ENCODE data around the gene GADD45GIP1. TPM values are rescaled to one million over a fixed set of nuclear protein-coding genes. Genes with fewer than 3 reads are reported as not detected.

Gene GADD45GIP1
- total and polyA plus RNA-seq, 2 donors (not counting 1 experiment from before 2014, with no cell fraction given): 12.6 to 17.5 TPM

DNA sequence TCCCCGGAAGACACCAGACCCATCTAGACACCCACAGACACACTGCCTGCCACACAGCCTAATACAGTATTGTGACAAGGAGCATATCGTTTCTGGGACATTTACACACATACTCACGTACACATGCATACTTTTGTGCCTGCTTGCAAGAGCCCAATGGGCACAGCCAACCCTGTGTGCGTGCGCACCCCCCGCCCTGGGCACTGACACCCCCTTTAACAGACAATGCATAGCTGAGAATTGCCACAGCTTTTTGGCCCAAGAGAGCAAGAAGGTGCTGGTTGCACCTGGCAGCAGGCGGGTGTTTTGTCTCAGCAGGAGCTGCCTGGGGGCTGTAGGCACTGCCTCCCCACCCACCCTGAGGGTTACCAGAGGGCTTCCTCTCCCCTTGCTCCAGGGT, 36.5 kb upstream of the GADD45GIP1 start:
- intact Hi-C loops (cut with micrococcal nuclease): loop anchor here (5.0 kb wide), 1 partner anchor 1226 kb away; the partner anchor contains the start of gene ZNF441
- POLR2A ChIA-PET: interaction anchor here (0.6 to 1.4 kb wide), 2 partner anchors 9 to 111 kb away, joined by 3 to 4 read pairs; no protein-coding TSS in a partner anchor
- H3K4me2 ChIP-seq (replicated peaks; ENCODE audit: low read depth, low read length, poor library complexity, severe bottlenecking): no peak overlapping the region
- no peaks in the 10 kb centered on the region for H3K36me3 ChIP-seq (replicated peaks in 1 of 2; ENCODE audit: control extremely low read depth in 1 of 2, control insufficient read depth in 1 of 2, extremely low read depth in 1 of 2, insufficient read depth in 2 of 2, low read length in 1 of 2)
- H2AFZ ChIP-seq (ENCODE audit: insufficient read depth, low read depth, low read length, poor library complexity, severe bottlenecking): no peak overlapping the region
- H3K79me2 ChIP-seq (ENCODE audit: control insufficient read depth, insufficient read depth, low read length): no peaks in the 10 kb centered on the region
- peaks cover 0 to 2% (median 0%) of the 10 kb centered on the region in 3 donors for H3K9me3 ChIP-seq (ENCODE audit: control extremely low read depth in 1 of 3, control insufficient read depth in 2 of 3, insufficient read depth in 1 of 3, low read length in 2 of 3)
- WGBS (ENCODE audit: insufficient coverage): 100% methylated on average over 7 of the region's 7 CpGs
- Mint-ChIP-seq H3K4me3 (peak overlapping the region; percentile 64), H3K9me3 (ENCODE audit: insufficient read depth) (no peaks in the 10 kb centered on the region), H3K4me1 (peaks cover 17% of the 10 kb centered on the region), H3K27me3 (peaks cover 21% of the 10 kb centered on the region), H3K27ac (peak overlapping the region; percentile 46)
- no peak for DNase-seq
- no peak for TF ChIP-seq EZH2 (IDR thresholded peaks at IDR 0.05; ENCODE audit: borderline replicate concordance, insufficient read depth, low read depth, low read length, poor library complexity, severe bottlenecking)
- TF ChIP-seq, protein P1, sequence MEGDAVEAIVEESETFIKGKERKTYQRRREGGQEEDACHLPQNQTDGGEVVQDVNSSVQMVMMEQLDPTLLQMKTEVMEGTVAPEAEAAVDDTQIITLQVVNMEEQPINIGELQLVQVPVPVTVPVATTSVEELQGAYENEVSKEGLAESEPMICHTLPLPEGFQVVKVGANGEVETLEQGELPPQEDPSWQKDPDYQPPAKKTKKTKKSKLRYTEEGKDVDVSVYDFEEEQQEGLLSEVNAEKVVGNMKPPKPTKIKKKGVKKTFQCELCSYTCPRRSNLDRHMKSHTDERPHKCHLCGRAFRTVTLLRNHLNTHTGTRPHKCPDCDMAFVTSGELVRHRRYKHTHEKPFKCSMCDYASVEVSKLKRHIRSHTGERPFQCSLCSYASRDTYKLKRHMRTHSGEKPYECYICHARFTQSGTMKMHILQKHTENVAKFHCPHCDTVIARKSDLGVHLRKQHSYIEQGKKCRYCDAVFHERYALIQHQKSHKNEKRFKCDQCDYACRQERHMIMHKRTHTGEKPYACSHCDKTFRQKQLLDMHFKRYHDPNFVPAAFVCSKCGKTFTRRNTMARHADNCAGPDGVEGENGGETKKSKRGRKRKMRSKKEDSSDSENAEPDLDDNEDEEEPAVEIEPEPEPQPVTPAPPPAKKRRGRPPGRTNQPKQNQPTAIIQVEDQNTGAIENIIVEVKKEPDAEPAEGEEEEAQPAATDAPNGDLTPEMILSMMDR (IDR thresholded peaks at IDR 0.05): no peak
- H3K9ac ChIP-seq (ENCODE audit: low read length): no peak overlapping the region
- no peaks in the 10 kb centered on the region for H4K20me1 ChIP-seq (ENCODE audit: control insufficient read depth, insufficient read depth, low read length, poor library complexity, severe bottlenecking)
- no peak overlapping the region for H3K27ac ChIP-seq (ENCODE audit: low read length in 2 of 2)
- peaks cover 0 to 24% (median 4%) of the 10 kb centered on the region in 4 experiments for H3K27me3 ChIP-seq (replicated peaks in 1 of 4; ENCODE audit: control extremely low read depth in 1 of 4, control insufficient read depth in 3 of 4, insufficient read depth in 4 of 4, low read length in 3 of 4)
- H3K4me1 ChIP-seq (ENCODE audit: control insufficient read depth in 2 of 2, insufficient read depth in 2 of 2, low read length in 2 of 2): peaks cover 10 to 11% of the 10 kb centered on the region in 2 donors
- CTCF ChIA-PET: interaction anchor here (0.6 to 0.9 kb wide), 2 partner anchors 68 to 103 kb away, joined by 3 read pairs; no protein-coding TSS in a partner anchor
- no peak overlapping the region for H3K4me3 ChIP-seq (ENCODE audit: control extremely low read depth in 1 of 5, extremely low read depth in 1 of 5, insufficient read depth in 1 of 5, low read depth in 2 of 5, low read length in 4 of 5)
- no peak for ATAC-seq (ENCODE audit: low read depth)

DNA sequence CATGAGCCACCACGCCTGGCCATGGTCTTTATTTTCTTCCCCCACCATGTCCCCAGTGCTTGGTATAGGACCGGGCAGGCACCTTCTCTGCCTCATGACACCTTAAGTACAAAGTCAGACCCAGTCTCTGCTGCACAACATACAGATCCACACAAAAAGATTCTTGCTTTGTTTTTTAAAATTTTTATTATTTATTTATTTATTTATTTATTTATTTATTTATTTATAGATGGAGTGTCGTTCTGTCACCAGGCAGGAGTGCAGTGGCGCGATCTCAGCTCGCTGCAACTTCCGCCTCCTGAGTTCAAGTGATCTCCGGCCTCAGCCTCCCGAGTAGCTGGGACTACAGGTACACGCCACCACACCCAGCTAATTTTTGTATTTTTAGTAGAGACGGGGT, 35.7 kb upstream of the GADD45GIP1 start:
- 98% methylated on average over 8 of the region's 11 CpGs for WGBS (ENCODE audit: insufficient coverage)
- H3K27me3 Mint-ChIP-seq: peaks cover 17% of the 10 kb centered on the region
- no peaks in the 10 kb centered on the region for H4K20me1 ChIP-seq (ENCODE audit: control insufficient read depth, insufficient read depth, low read length, poor library complexity, severe bottlenecking)
- no peak overlapping the region for H3K9ac ChIP-seq (ENCODE audit: low read length)
- ChIA-PET POLR2A (interaction anchor here (0.6 to 1.4 kb wide), 2 partner anchors 112 to 551 kb away, joined by 3 read pairs; no protein-coding TSS in a partner anchor), CTCF (interaction anchor here (0.8 kb wide), 1 partner anchor 15 kb away, joined by 3 read pairs; no protein-coding TSS in a partner anchor)
- H3K79me2 ChIP-seq (ENCODE audit: control insufficient read depth, insufficient read depth, low read length): no peaks in the 10 kb centered on the region
- ATAC-seq (ENCODE audit: low read depth): no peak
- no peak overlapping the region for H3K4me3 Mint-ChIP-seq
- peaks cover 15% of the 10 kb centered on the region for H3K4me1 Mint-ChIP-seq
- intact Hi-C loops (cut with micrococcal nuclease): loop anchor here (5.0 kb wide), 1 partner anchor 1225 kb away; the partner anchor contains the start of gene ZNF441
- no peak overlapping the region for H3K4me2 ChIP-seq (replicated peaks; ENCODE audit: low read depth, low read length, poor library complexity, severe bottlenecking)
- H3K27ac ChIP-seq (ENCODE audit: low read length in 2 of 2): no peak overlapping the region
- H3K27ac Mint-ChIP-seq: no peak overlapping the region
- no peak overlapping the region for H3K4me3 ChIP-seq (ENCODE audit: control extremely low read depth in 1 of 5, extremely low read depth in 1 of 5, insufficient read depth in 1 of 5, low read depth in 2 of 5, low read length in 4 of 5)
- H3K36me3 ChIP-seq (replicated peaks in 1 of 2; ENCODE audit: control extremely low read depth in 1 of 2, control insufficient read depth in 1 of 2, extremely low read depth in 1 of 2, insufficient read depth in 2 of 2, low read length in 1 of 2): no peaks in the 10 kb centered on the region
- H2AFZ ChIP-seq (ENCODE audit: insufficient read depth, low read depth, low read length, poor library complexity, severe bottlenecking): no peak overlapping the region
- no peak for DNase-seq
- TF ChIP-seq, protein P1 (IDR thresholded peaks at IDR 0.05): no peak
- TF ChIP-seq EZH2 (IDR thresholded peaks at IDR 0.05; ENCODE audit: borderline replicate concordance, insufficient read depth, low read depth, low read length, poor library complexity, severe bottlenecking): no peak
- H3K4me1 ChIP-seq (ENCODE audit: control insufficient read depth in 2 of 2, insufficient read depth in 2 of 2, low read length in 2 of 2): peaks cover 10 to 11% of the 10 kb centered on the region in 2 donors
- peaks cover 0 to 1% (median 0%) of the 10 kb centered on the region in 3 donors for H3K9me3 ChIP-seq (ENCODE audit: control extremely low read depth in 1 of 3, control insufficient read depth in 2 of 3, insufficient read depth in 1 of 3, low read length in 2 of 3)
- H3K9me3 Mint-ChIP-seq (ENCODE audit: insufficient read depth): no peaks in the 10 kb centered on the region
- peaks cover 0 to 26% (median 4%) of the 10 kb centered on the region in 4 experiments for H3K27me3 ChIP-seq (replicated peaks in 1 of 4; ENCODE audit: control extremely low read depth in 1 of 4, control insufficient read depth in 3 of 4, insufficient read depth in 4 of 4, low read length in 3 of 4)

All from B cell (primary cell).